HFF-Myc (cell line): ENCODE measurements around the gene YWHAE.

Source experiments
- DNase-seq: peaks from one replicate; pipeline ENCODE4 v3.0.0-alpha.2; 2011; ENCODE audit warnings: low read depth; ENCODE audit errors: extremely low read depth
- H3K4me3 ChIP-seq: replicated peaks from 2 replicates; pipeline ENCODE4 v1.5.1; 2011; ENCODE audit warnings: low read depth, mild to moderate bottlenecking, control low read depth, low read length
- TF ChIP-seq, protein P1 (sequence below): IDR thresholded peaks from 2 replicates; pipeline ENCODE4 v1.5.1; 2012; ENCODE audit warnings: mild to moderate bottlenecking, low read depth, low read length, control low read depth; ENCODE audit errors: missing control alignments

YWHAE gene

DNA sequence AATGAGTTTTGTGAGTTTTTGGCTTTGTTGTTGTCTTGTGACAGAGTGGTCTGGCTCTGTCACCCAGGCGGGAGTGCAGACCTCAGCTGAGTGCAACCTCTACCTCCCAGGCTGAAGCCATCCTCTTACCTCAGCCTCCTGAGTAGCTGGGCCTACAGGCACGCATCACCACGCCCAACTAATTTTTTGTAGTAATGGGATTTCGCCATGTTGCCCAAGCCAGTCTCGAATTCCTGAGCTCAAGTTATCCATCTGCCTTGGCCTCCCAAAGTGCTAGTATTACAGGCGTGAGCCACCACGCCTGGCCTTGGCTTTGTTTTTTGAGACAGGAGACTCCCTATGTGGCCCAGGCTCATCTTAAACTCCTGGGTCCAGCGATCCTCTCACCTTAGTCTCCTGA lies 40.9 kb upstream of the YWHAE start:
- DNase-seq = no peak
- TF ChIP-seq, protein P1, sequence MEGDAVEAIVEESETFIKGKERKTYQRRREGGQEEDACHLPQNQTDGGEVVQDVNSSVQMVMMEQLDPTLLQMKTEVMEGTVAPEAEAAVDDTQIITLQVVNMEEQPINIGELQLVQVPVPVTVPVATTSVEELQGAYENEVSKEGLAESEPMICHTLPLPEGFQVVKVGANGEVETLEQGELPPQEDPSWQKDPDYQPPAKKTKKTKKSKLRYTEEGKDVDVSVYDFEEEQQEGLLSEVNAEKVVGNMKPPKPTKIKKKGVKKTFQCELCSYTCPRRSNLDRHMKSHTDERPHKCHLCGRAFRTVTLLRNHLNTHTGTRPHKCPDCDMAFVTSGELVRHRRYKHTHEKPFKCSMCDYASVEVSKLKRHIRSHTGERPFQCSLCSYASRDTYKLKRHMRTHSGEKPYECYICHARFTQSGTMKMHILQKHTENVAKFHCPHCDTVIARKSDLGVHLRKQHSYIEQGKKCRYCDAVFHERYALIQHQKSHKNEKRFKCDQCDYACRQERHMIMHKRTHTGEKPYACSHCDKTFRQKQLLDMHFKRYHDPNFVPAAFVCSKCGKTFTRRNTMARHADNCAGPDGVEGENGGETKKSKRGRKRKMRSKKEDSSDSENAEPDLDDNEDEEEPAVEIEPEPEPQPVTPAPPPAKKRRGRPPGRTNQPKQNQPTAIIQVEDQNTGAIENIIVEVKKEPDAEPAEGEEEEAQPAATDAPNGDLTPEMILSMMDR = no peak
- H3K4me3 ChIP-seq = no peak overlapping the region

DNA sequence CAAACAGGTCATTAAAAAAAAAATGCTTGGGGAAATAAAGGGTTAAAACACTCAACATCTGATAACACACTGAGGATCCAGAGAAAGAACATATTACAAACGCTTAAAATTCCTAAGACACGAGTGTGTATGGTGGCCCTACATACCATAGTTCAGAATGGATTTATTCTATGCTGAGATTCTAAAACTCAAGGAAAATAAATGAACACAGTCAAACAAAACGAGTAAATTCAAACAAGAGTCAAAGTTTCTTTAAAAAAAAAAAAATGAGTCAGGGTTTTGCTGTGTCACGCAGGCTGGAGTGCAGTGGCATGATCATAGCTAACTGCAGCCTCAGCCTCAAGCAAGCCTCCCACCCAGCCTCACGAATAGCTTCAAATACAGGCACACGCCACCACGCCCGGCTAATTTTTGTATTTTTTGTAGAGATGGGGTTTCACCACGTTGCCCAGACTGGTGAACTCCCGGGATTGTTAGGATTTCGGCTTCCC lies 38.6 kb upstream of the YWHAE start:
- TF ChIP-seq, protein P1 = no peak
- DNase-seq = no peak

DNA sequence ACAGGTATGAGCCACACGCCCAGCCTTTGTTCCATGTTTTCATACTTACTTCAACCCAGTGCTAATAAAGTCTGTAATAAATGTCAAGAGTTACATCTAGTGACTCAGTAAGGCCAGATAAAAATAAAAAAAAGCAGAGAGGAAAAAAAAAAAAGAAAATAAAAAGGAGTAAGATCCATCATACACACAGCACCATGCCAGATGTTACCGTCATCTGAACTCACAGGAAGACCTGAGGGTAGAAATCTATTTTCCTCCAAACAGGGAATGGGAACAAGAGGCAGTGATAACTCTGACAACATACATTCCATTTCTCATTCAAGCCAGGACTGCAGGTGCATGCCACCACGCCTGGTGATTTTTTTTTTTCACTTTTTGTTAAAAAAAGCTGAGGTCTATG lies 35.3 kb upstream of the YWHAE start:
- H3K4me3 ChIP-seq = no peak overlapping the region
- no peak for DNase-seq
- TF ChIP-seq, protein P1 = no peak

More for the DNA sequence above, 38.6 kb upstream of the YWHAE start:
- no peak overlapping the region for H3K4me3 ChIP-seq

DNA sequence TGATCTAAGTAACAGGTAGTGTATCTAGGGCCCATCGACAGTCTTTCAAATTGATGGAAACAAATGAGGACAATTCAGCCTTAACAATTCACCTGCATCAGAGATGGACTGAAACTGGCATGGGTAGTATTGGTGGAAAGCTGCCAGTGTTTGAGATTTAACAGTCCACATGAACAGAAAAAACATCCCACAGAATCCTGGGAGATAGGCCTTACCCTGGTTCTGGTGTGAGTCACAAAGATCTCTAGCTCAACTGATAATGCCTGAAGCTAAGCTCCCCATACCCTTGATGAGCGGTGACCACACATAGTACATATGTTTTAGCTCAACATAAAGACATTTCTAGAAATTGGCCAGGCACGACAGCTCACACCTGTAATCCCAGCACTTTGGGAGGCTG lies 34.1 kb upstream of the YWHAE start:
- no peak for DNase-seq
- TF ChIP-seq, protein P1 = no peak
- no peak overlapping the region for H3K4me3 ChIP-seq

DNA sequence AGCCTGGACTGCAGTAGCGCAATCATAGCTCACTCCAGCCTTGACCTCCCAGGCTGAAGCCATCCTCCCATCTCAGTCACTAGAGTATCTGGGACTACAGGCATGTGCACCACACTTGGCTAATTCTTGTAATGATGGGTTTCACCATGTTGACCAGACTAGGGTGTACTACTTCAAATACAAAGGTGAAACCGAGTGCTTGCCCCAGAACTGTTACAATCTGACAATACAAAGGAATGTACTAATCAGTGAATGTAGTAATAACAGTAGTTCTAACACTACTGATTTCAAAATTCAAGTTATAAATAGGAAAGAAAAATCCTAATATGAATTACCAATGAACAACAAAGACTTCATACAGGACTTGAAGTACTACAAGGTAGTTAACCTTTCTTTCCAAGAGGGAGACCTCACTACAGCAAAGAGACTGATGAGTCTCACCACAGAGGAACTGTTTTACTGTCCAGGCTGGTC lies 31.6 kb upstream of the YWHAE start:
- no peak for DNase-seq
- TF ChIP-seq, protein P1 = no peak
- H3K4me3 ChIP-seq = no peak overlapping the region

DNA sequence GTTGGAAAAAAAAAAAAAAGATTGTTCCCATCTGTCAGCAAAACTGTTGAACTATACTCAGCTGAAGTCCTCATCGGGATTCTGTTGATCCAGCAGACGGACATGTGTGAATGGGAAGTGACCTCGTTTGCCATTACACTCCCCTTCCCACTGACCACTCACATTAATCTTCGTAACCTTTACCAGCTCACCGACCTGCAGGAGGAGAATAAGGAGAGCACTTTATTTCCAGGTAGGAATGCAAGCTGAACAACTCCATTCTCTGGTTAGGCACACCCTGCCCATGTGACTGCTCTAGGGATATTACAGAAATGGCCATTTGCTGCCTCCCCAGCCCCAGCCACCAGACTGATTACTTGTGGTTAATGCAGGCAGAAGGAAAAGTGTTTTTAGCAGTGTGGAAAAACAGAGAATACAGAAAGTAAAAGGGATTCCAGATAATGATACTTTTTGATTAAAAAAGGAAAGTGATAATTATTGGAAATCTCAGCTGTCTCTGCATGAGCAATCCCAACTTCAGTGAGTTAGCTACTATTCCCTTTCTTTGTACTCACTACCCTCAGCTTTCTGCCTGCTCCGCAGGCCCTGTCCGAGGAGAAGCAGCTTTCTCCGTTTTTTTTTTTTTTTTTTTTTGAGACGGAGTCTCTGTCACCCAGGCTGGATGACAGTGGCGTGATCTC lies 23.6 kb upstream of the YWHAE start:
- DNase-seq = no peak

More for the DNA sequence above, 23.6 kb upstream of the YWHAE start:
- H3K4me3 ChIP-seq = no peak overlapping the region
- TF ChIP-seq, protein P1 = no peak
